HG03196 (cell line): ENCODE measurements around the gene WDR93.
"Not testable (repeated sequence)": the region's sequence is repeated elsewhere in the genome, so short reads cannot be mapped to it uniquely, and the experiment has no call there.

Experiments used
- ATAC-seq: cut with Tn5 transposase; IDR thresholded peaks from one replicate; pipeline ENCODE4 v1.9.1; 2021; ENCODE audit not compliant: unreplicated experiment

The WDR93 gene

GRCh38 chr15:89767411-89767915, 76.9 kb downstream of the WDR93 start:
- no peak for ATAC-seq

- ATAC-seq: no peak
These were observed 77.5 kb downstream of the WDR93 start for GRCh38 chr15:89768071-89768500.

GRCh38 chr15:89769366-89769765, 78.8 kb downstream of the WDR93 start:
- no peak for ATAC-seq

- ATAC-seq: no peak
These were observed 79.4 kb downstream of the WDR93 start for GRCh38 chr15:89770041-89770440.

GRCh38 chr15:89772932-89773583, 82.4 kb downstream of the WDR93 start:
- no peak for ATAC-seq

- ATAC-seq: no peak
These were observed 83.9 kb downstream of the WDR93 start for GRCh38 chr15:89774492-89774891.

- ATAC-seq: no peak
These were observed 85.2 kb downstream of the WDR93 start for GRCh38 chr15:89775815-89776214.

- no peak for ATAC-seq
These were observed 85.9 kb downstream of the WDR93 start, which contains the start of gene MESP2 for GRCh38 chr15:89776274-89777072. MESP2 (plus strand) TSS chr15:89776332; CDS start chr15:89776358, 26 bp downstream.

GRCh38 chr15:89777073-89777751, 86.6 kb downstream of the WDR93 start:
- ATAC-seq: no peak

- ATAC-seq: no peak
These were observed 87.3 kb downstream of the WDR93 start for GRCh38 chr15:89777782-89778380.

GRCh38 chr15:89778861-89779260, 88.2 kb downstream of the WDR93 start:
- no peak for ATAC-seq

GRCh38 chr15:89780601-89781000, 90.0 kb downstream of the WDR93 start:
- ATAC-seq: no peak

GRCh38 chr15:89781055-89781454, 90.4 kb downstream of the WDR93 start:
- no peak for ATAC-seq

- no peak for ATAC-seq
These were observed 91.4 kb downstream of the WDR93 start for GRCh38 chr15:89781891-89782618.

GRCh38 chr15:89782619-89782950, 92.0 kb downstream of the WDR93 start:
- ATAC-seq: not testable (repeated sequence)

GRCh38 chr15:89783111-89783860, 92.7 kb downstream of the WDR93 start:
- no peak for ATAC-seq

- ATAC-seq: no peak
These were observed 93.5 kb downstream of the WDR93 start for GRCh38 chr15:89783861-89784685.

- ATAC-seq: no peak
These were observed 94.0 kb downstream of the WDR93 start for GRCh38 chr15:89784686-89784960.

- ATAC-seq: no peak
These were observed 94.6 kb downstream of the WDR93 start for GRCh38 chr15:89785064-89785773.
